ENCODE results near the gene CHRNB1.

The CHRNB1 gene

GRCh38 chr17:7486181-7486580 is 41.3 kb downstream of the CHRNB1 start:
- DNase-seq: no peak

- no peak for DNase-seq
Observed at GRCh38 chr17:7490144-7490543, 45.3 kb downstream of the CHRNB1 start.

GRCh38 chr17:7491583-7491982 is 46.7 kb downstream of the CHRNB1 start:
- DNase-seq: no peak

- DNase-seq: no peak
Observed at GRCh38 chr17:7493941-7494340, 49.1 kb downstream of the CHRNB1 start.

GRCh38 chr17:7495906-7496434 is 51.1 kb downstream of the CHRNB1 start:
- DNase-seq: no peak

- DNase-seq: no peak
Observed at GRCh38 chr17:7496470-7497183, 51.8 kb downstream of the CHRNB1 start.

- no peak for DNase-seq
Observed at GRCh38 chr17:7497228-7497627, 52.4 kb downstream of the CHRNB1 start.

GRCh38 chr17:7497636-7498035 is 52.8 kb downstream of the CHRNB1 start:
- no peak for DNase-seq

GRCh38 chr17:7499161-7499560 is 54.3 kb downstream of the CHRNB1 start:
- DNase-seq: no peak

- no peak for DNase-seq
Observed at GRCh38 chr17:7501729-7502128, 56.9 kb downstream of the CHRNB1 start.

GRCh38 chr17:7502171-7502847 is 57.4 kb downstream of the CHRNB1 start:
- DNase-seq: no peak

- no peak for DNase-seq
Observed at GRCh38 chr17:7502987-7503386, 58.1 kb downstream of the CHRNB1 start.

GRCh38 chr17:7503521-7503920 is 58.7 kb downstream of the CHRNB1 start:
- no peak for DNase-seq
